NB4 (cell line): ENCODE measurements around the gene BAHCC1.

Source experiments
- DNase-seq: peaks from one replicate; pipeline ENCODE4 v3.0.0; 2010; ENCODE audit warnings: low read depth
- H3K4me3 ChIP-seq: one replicate; pipeline ENCODE4 v1.5.1; 2011; ENCODE audit warnings: mild to moderate bottlenecking, low read depth, low read length, moderate library complexity
- MYC ChIP-seq: IDR thresholded peaks from 2 replicates; pipeline ENCODE4 v1.6.1; 2011; ENCODE audit warnings: low read depth, low read length
- POLR2A ChIP-seq: IDR thresholded peaks from 2 replicates; pipeline ENCODE4 v1.6.1; 2011; ENCODE audit warnings: mild to moderate bottlenecking; ENCODE audit not compliant: insufficient read length; ENCODE audit errors: extremely low read depth
- TF ChIP-seq, protein P1 (sequence below): IDR thresholded peaks from one replicate; pipeline ENCODE4 v1.5.1; 2012; ENCODE audit warnings: low read depth, low read length
- TF ChIP-seq, protein P2 (sequence below): IDR thresholded peaks from 2 replicates; pipeline ENCODE4 v1.6.1; 2011; ENCODE audit warnings: low read depth, low read length

Gene BAHCC1

DNA sequence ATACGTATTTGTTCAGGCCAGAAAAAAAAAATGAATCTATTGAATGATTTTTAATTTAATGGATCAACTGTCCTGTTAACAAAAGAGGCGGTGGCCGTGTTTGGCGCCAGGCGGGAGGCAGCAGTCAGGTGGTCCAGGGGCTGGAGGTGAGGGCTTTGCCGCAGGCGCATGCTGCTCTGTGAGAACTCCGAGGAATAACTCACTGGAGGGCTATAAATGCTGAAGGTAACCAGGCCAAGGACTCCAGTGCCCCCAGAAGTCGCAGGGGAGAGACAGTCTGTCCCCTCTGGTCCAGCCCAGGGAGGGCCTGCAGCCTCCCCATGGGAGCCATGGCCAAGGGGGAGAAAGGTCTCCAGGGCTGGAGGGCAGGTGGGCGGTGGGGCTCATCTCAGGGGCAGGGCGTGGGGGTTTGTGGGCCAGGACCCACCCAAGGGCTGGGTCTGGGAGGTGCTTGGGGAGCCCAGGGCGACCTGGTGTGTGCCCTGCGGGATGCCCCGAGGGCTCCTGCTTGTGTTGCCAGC lies 7.1 kb upstream of the BAHCC1 start:
- no peak for DNase-seq
- H3K4me3 ChIP-seq = no peak overlapping the region
- TF ChIP-seq MYC = no peak
- no peak for TF ChIP-seq POLR2A
- TF ChIP-seq, protein P1, sequence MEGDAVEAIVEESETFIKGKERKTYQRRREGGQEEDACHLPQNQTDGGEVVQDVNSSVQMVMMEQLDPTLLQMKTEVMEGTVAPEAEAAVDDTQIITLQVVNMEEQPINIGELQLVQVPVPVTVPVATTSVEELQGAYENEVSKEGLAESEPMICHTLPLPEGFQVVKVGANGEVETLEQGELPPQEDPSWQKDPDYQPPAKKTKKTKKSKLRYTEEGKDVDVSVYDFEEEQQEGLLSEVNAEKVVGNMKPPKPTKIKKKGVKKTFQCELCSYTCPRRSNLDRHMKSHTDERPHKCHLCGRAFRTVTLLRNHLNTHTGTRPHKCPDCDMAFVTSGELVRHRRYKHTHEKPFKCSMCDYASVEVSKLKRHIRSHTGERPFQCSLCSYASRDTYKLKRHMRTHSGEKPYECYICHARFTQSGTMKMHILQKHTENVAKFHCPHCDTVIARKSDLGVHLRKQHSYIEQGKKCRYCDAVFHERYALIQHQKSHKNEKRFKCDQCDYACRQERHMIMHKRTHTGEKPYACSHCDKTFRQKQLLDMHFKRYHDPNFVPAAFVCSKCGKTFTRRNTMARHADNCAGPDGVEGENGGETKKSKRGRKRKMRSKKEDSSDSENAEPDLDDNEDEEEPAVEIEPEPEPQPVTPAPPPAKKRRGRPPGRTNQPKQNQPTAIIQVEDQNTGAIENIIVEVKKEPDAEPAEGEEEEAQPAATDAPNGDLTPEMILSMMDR = no peak
- TF ChIP-seq, protein P2, sequence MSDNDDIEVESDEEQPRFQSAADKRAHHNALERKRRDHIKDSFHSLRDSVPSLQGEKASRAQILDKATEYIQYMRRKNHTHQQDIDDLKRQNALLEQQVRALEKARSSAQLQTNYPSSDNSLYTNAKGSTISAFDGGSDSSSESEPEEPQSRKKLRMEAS = no peak

DNA sequence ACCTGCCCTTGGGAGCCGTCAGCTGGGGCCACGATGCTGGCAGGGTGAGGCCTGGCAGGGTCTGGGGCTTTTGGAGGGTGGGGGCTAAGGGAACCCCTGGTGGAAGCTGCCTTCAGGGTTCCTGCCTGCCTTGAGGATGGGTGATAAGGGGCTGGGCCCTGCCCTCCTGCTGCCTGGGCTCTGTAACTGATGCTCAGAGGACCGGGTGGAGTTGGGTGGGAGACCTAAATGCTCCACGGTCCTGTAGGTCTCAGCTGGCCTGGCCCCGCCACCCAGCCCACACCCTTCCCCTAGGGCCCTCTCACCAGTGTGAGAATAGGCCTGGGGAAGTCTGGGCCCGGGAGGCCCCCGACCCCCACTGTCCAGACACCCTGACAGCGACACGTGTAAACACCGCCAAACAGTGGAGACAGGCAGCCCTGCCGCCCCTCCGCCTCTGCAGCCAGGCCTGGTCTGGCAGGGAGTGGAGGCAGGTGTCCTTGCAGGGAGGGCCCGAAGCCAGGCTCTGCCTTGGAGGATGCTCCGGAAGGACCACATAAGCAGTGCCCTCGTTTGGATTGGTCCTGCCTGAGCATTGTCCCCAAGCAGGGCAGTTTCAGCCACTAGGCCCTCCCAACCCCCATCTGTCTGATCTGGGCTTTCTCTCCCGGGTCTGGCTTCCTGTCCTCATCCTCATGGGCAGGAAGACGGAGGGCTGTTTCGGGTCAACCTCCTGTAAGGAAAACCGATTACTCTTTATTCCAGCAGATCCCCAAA lies 6.5 kb upstream of the BAHCC1 start:
- TF ChIP-seq, protein P1 = no peak
- TF ChIP-seq MYC = no peak
- TF ChIP-seq POLR2A = no peak
- TF ChIP-seq, protein P2 = no peak
- DNase-seq = no peak
- H3K4me3 ChIP-seq = no peak overlapping the region

DNA sequence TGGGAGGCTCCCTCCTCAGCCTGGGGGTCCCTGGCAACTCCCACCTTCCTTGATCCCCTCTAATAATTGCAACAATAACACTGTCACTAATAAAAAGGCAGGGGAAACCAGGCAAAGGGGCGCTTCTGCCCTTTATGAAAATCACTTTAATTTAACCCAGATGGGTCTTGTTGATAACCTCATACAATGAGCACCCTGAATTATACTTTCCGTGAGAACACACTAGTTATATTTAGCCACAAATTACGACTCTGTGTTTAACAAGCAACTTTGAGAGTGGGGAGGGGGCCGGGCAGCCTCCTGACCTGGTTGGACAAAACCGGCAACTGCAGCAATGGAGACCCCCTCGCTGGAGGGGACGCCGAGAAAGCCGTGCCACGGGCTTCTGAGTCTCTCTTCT lies 5.7 kb upstream of the BAHCC1 start:
- no peak overlapping the region for H3K4me3 ChIP-seq
- no peak for TF ChIP-seq MYC
- no peak for TF ChIP-seq POLR2A
- TF ChIP-seq, protein P1 = no peak
- TF ChIP-seq, protein P2 = no peak
- no peak for DNase-seq

DNA sequence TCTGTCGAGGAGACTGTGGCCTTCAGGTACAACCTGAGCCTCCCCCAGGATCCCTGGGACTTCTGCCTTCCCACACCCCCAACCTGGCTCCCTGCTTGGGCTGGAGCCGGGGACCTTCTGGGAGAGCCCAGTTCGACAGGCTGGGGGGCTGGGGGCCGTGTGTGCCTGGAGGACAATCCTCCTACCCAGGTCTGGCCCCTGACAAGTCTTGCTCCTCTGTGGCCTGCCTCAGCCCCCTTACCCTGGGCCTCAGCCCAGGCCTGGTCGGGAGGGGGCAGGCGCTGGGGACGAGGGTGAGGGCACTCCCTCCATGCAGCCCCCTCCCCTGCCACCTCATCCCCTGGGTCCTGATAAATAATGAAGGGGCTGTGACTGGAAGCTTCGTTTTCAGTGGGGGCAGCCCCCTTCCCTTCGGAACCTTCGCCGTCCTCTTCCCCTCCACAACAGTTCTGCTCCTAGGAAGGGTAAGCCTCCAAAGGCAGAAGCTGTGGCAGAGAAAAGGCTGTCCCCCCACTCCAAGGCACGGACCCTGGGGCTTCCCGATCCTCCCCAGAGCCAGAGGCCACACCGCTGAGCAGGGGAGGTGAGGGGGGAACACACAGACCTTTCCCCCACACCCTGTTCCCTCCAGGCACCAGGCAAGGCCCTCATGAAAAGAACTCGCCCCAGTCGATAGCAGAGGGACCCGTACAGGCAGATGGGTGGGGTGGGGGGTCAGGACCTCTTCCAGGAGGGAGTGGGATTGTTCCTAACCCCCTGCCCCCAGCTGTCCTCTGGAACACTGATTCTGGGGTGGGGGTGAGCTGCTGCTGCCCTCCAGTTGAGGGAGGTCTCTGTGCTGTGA lies 5.0 kb upstream of the BAHCC1 start:
- no peak for DNase-seq
- H3K4me3 ChIP-seq = no peak overlapping the region
- no peak for TF ChIP-seq MYC
- TF ChIP-seq POLR2A = no peak
- TF ChIP-seq, protein P1 = no peak
- TF ChIP-seq, protein P2 = no peak

DNA sequence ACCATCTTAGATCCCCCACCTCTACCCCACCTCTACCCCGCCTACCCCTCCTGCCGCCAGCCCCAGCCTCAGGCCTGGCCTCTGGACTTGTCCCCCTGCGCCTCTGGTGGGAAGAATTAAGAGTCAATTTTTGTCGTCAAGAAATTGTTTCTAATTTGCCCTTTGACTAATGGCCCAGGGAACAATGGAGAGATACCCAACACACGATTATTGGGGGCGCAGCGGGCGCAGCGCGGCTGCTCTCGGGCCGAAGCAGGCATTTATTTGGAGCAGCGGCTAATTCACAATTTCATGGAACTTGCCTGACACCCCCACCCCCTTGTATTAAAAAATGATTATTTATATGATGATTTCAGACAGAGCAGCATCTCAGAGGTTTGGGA lies 4.4 kb upstream of the BAHCC1 start:
- TF ChIP-seq, protein P2 = no peak
- H3K4me3 ChIP-seq = no peak overlapping the region
- no peak for DNase-seq

DNA sequence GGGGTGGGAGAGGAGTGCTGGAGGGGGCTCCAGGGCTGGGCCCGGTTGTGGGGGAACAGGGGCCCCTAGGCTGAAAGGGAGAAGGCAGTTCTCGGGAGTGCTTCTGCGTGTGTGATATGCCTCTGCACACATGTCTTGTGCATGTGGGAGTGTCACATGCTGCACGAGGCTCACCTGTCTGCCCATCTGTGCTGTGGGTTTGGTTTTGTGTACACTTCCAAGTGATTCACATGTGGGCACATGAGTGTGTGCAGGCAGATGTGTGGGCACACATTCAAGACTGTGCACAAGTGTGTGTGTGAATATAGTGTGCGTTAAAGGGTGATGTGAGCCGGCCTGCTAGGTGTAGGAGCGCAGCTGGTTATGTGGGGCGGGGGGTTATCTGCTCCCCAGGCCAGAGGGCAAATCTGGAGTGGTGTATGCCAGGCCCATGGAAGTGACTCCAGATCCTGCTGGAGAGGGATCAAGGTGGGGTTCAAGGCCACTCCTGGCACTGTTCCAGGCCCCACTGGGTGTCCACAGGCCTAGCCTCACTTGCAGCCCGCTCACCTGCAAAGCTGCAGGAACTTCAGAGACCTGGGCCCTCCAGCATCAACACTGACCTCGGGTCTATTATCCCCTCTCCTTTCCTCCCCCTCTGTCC lies 3.8 kb upstream of the BAHCC1 start:
- TF ChIP-seq, protein P2 = 0 out of 2 replicates have a peak, but pooled peaks have one; percentile 18
- TF ChIP-seq MYC = no peak
- H3K4me3 ChIP-seq = no peak overlapping the region
- no peak for DNase-seq
